ENCODE results near the gene ADAM12. TPM values are rescaled to one million over a fixed set of nuclear protein-coding genes. Genes with fewer than 3 reads are reported as not detected.

The ADAM12 gene
- total RNA-seq, 1 donor from 2014 or later: not detected

- intact Hi-C loops (cut with DNase I): no loop called here
- Histone ChIP-seq H3K4me1 (no peaks in the 10 kb centered on the region), H3K27me3 (no peaks in the 10 kb centered on the region), H3K9me3 (no peaks in the 10 kb centered on the region), H3K27ac (no peak overlapping the region), H3K36me3 (no peaks in the 10 kb centered on the region), H3K4me3 (no peak overlapping the region)
- DNase-seq (ENCODE audit: low spot score in 2 of 2): peak in 1 of 2 donors; percentile 28
- TF ChIP-seq CTCF (IDR thresholded peaks at IDR 0.05): no peak
Observed at GRCh38 chr10:126111516-126111915, 276.8 kb downstream of the ADAM12 start.

GRCh38 chr10:126110489-126111180, 277.6 kb downstream of the ADAM12 start:
- Histone ChIP-seq H3K27ac (no peak overlapping the region), H3K4me3 (no peak overlapping the region), H3K4me1 (no peaks in the 10 kb centered on the region), H3K36me3 (no peaks in the 10 kb centered on the region), H3K27me3 (no peaks in the 10 kb centered on the region), H3K9me3 (no peaks in the 10 kb centered on the region)
- no peak for TF ChIP-seq CTCF (IDR thresholded peaks at IDR 0.05)
- intact Hi-C loops (cut with DNase I): no loop called here
- peak in 1 of 2 donors; percentile 8 for DNase-seq (ENCODE audit: low spot score in 2 of 2)

GRCh38 chr10:126109893-126110292, 278.4 kb downstream of the ADAM12 start:
- no peak for TF ChIP-seq CTCF (IDR thresholded peaks at IDR 0.05)
- H3K36me3 ChIP-seq: no peaks in the 10 kb centered on the region
- H3K4me1 ChIP-seq: no peaks in the 10 kb centered on the region
- intact Hi-C loops (cut with DNase I): no loop called here
- no peaks in the 10 kb centered on the region for H3K27me3 ChIP-seq
- DNase-seq (ENCODE audit: low spot score in 2 of 2): no peak
- no peak overlapping the region for H3K27ac ChIP-seq
- no peak overlapping the region for H3K4me3 ChIP-seq
- H3K9me3 ChIP-seq: no peaks in the 10 kb centered on the region

GRCh38 chr10:126108693-126109092, 279.6 kb downstream of the ADAM12 start:
- H3K9me3 ChIP-seq: no peaks in the 10 kb centered on the region
- no peaks in the 10 kb centered on the region for H3K36me3 ChIP-seq
- H3K27ac ChIP-seq: no peak overlapping the region
- DNase-seq (ENCODE audit: low spot score in 2 of 2): peak in 1 of 2 donors; percentile 4
- no peaks in the 10 kb centered on the region for H3K27me3 ChIP-seq
- TF ChIP-seq CTCF (IDR thresholded peaks at IDR 0.05): no peak
- intact Hi-C loops (cut with DNase I): no loop called here
- H3K4me1 ChIP-seq: no peaks in the 10 kb centered on the region
- H3K4me3 ChIP-seq: no peak overlapping the region

- H3K27me3 ChIP-seq: no peaks in the 10 kb centered on the region
- H3K36me3 ChIP-seq: no peaks in the 10 kb centered on the region
- H3K9me3 ChIP-seq: no peaks in the 10 kb centered on the region
- no peak for TF ChIP-seq CTCF (IDR thresholded peaks at IDR 0.05)
- no peaks in the 10 kb centered on the region for H3K4me1 ChIP-seq
- peak in 1 of 2 donors; percentile 65 for DNase-seq (ENCODE audit: low spot score in 2 of 2)
- intact Hi-C loops (cut with DNase I): no loop called here
- no peak overlapping the region for H3K27ac ChIP-seq
- H3K4me3 ChIP-seq: no peak overlapping the region
Observed at GRCh38 chr10:126104767-126105166, 283.5 kb downstream of the ADAM12 start.

Measured in ascending aorta (tissue), 2 donors.